ENCODE measurements around the gene EFCAB14. TPM values are rescaled to one million over a fixed set of nuclear protein-coding genes. Genes with fewer than 3 reads are reported as not detected.
A peak's percentile ranks its signal among the peaks of the same experiment; 100 is the strongest.

EFCAB14 gene
- total RNA-seq, 1 experiment from 2014 or later = 95.4 TPM

- Histone ChIP-seq H4K20me1 (ENCODE audit: insufficient read depth) (peaks cover 5% of the 10 kb centered on the region; the same call in 1 of the 2 replicates), H3K9me3 (ENCODE audit: insufficient read depth, low read depth) (no peaks in the 10 kb centered on the region), H3K79me2 (ENCODE audit: low read depth) (0 out of 2 replicates have a peak, but pooled peaks cover 3% of the 10 kb centered on the region), H2AFZ (no peak overlapping the region), H3K4me1 (replicated peaks; ENCODE audit: insufficient read depth) (peaks cover 10% of the 10 kb centered on the region; the same call in 1 of the 2 replicates), H3K4me2 (peak overlapping the region; percentile 26; the same call in 1 of the 2 replicates), H3K4me3 (no peak overlapping the region), H3K9me2 (ENCODE audit: insufficient read depth) (no peaks in the 10 kb centered on the region), H3K27ac (no peak overlapping the region), H3K36me3 (ENCODE audit: low read depth) (peaks cover 53% of the 10 kb centered on the region), H3F3A (ENCODE audit: insufficient read depth, low read depth) (peaks cover 14% of the 10 kb centered on the region; the same call in 1 of the 2 replicates), H3K27me3 (ENCODE audit: insufficient read depth, low read depth) (no peaks in the 10 kb centered on the region)
- CTCF ChIA-PET = no interaction called here
- no TSS peak for BruUV-seq (replicated peaks)
- DNase-seq = peak; percentile 51 to 76
- intact Hi-C loops (cut with micrococcal nuclease; ENCODE audit: unreplicated experiment) = no loop called here
- POLR2A ChIA-PET (ENCODE audit: unreplicated experiment) = interaction anchor here (0.7 kb wide), 1 partner anchor 10 kb away, joined by 3 read pairs; no protein-coding TSS in a partner anchor
- TF ChIP-seq CTCF (conservative IDR thresholded peaks at IDR 0.05) (no peak), EZH2 (IDR thresholded peaks at IDR 0.05; ENCODE audit: low read depth) (no peak)
These were observed 31.7 kb downstream of the EFCAB14 start for GRCh38 chr1:46687093-46687659.

- Histone ChIP-seq H3K9me3 (ENCODE audit: insufficient read depth, low read depth) (no peaks in the 10 kb centered on the region), H3F3A (ENCODE audit: insufficient read depth, low read depth) (peaks cover 15% of the 10 kb centered on the region; the same call in 1 of the 2 replicates), H3K4me2 (no peak overlapping the region), H3K4me1 (replicated peaks; ENCODE audit: insufficient read depth) (peaks cover 10% of the 10 kb centered on the region; the same call in 1 of the 2 replicates), H3K4me3 (no peak overlapping the region), H3K27me3 (ENCODE audit: insufficient read depth, low read depth) (no peaks in the 10 kb centered on the region), H2AFZ (no peak overlapping the region), H3K9me2 (ENCODE audit: insufficient read depth) (no peaks in the 10 kb centered on the region), H3K79me2 (ENCODE audit: low read depth) (no peaks in the 10 kb centered on the region), H4K20me1 (ENCODE audit: insufficient read depth) (peaks cover 5% of the 10 kb centered on the region; the same call in 1 of the 2 replicates), H3K27ac (no peak overlapping the region), H3K36me3 (ENCODE audit: low read depth) (peaks cover 45% of the 10 kb centered on the region)
- no TSS peak for BruUV-seq (replicated peaks)
- intact Hi-C loops (cut with micrococcal nuclease; ENCODE audit: unreplicated experiment) = no loop called here
- TF ChIP-seq CTCF (conservative IDR thresholded peaks at IDR 0.05) (no peak), EZH2 (IDR thresholded peaks at IDR 0.05; ENCODE audit: low read depth) (no peak)
- DNase-seq = no peak
- ChIA-PET POLR2A (ENCODE audit: unreplicated experiment) (no interaction called here), CTCF (no interaction called here)
These were observed 32.7 kb downstream of the EFCAB14 start for GRCh38 chr1:46686255-46686654.

DNA sequence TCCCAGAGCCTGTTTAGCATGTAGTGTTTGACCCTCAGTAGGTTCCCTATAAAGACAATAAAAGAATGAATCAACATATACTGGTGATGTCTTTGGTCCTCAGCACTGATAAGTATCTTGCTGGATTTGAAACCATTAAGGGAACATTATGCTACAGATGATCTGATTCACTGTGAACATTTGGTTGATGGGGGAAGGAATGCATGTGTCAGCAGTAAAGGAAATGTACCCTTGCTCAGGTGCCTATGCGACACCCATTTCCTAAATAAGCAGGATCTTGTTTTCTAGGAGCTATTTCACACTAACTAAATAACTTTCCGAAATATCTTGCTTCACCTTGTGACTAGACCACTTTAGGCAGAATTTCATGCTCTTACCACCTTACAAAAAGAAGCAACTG, 34.2 kb downstream of the EFCAB14 start:
- Histone ChIP-seq H3K9me3 (ENCODE audit: insufficient read depth, low read depth) (no peaks in the 10 kb centered on the region), H3K4me1 (replicated peaks; ENCODE audit: insufficient read depth) (peaks cover 10% of the 10 kb centered on the region; the same call in 1 of the 2 replicates), H3K4me3 (no peak overlapping the region), H3K4me2 (no peak overlapping the region), H3F3A (ENCODE audit: insufficient read depth, low read depth) (peaks cover 15% of the 10 kb centered on the region; the same call in 1 of the 2 replicates), H3K27me3 (ENCODE audit: insufficient read depth, low read depth) (no peaks in the 10 kb centered on the region), H4K20me1 (ENCODE audit: insufficient read depth) (peaks cover 10% of the 10 kb centered on the region), H3K27ac (no peak overlapping the region), H3K36me3 (ENCODE audit: low read depth) (peaks cover 47% of the 10 kb centered on the region), H3K79me2 (ENCODE audit: low read depth) (no peaks in the 10 kb centered on the region), H3K9me2 (ENCODE audit: insufficient read depth) (no peaks in the 10 kb centered on the region), H2AFZ (no peak overlapping the region)
- DNase-seq = no peak
- BruUV-seq (replicated peaks) = no TSS peak
- intact Hi-C loops (cut with micrococcal nuclease; ENCODE audit: unreplicated experiment) = no loop called here
- ChIA-PET POLR2A (ENCODE audit: unreplicated experiment) (no interaction called here), CTCF (no interaction called here)
- TF ChIP-seq EZH2 (IDR thresholded peaks at IDR 0.05; ENCODE audit: low read depth) (no peak), CTCF (conservative IDR thresholded peaks at IDR 0.05) (no peak)

Data from PC-9 (cell line).